ENCODE data around the gene RSPH3.

RSPH3 gene

GRCh38 chr6:159036673-159037072 is 36.7 kb upstream of the RSPH3 start:
- Histone ChIP-seq H3K9me2 (replicated peaks; ENCODE audit: control insufficient read depth, low read length) (no peaks in the 10 kb centered on the region), H3K4me1 (ENCODE audit: control insufficient read depth, low read length) (peaks cover 55% of the 10 kb centered on the region), H3K4me3 (ENCODE audit: low read length) (no peak overlapping the region), H3K27ac (ENCODE audit: low read depth, low read length) (no peak overlapping the region), H3F3A (ENCODE audit: control insufficient read depth, insufficient read depth) (peaks cover 92% of the 10 kb centered on the region), H3K36me3 (ENCODE audit: control insufficient read depth, low read length) (peaks cover 73% of the 10 kb centered on the region), H3K27me3 (ENCODE audit: control insufficient read depth, low read length) (no peaks in the 10 kb centered on the region), H4K20me1 (ENCODE audit: control insufficient read depth, insufficient read depth, low read depth, low read length) (peaks cover 39% of the 10 kb centered on the region), H3K9me3 (ENCODE audit: control insufficient read depth, insufficient read depth, low read length) (no peaks in the 10 kb centered on the region), H3K4me2 (ENCODE audit: low read length) (no peak overlapping the region), H3K79me2 (ENCODE audit: control insufficient read depth, low read length) (peaks cover 42% of the 10 kb centered on the region)
- no peak for TF ChIP-seq EZH2phosphoT487 (IDR thresholded peaks at IDR 0.05; ENCODE audit: borderline replicate concordance, low read length)
- TF ChIP-seq, protein P1, sequence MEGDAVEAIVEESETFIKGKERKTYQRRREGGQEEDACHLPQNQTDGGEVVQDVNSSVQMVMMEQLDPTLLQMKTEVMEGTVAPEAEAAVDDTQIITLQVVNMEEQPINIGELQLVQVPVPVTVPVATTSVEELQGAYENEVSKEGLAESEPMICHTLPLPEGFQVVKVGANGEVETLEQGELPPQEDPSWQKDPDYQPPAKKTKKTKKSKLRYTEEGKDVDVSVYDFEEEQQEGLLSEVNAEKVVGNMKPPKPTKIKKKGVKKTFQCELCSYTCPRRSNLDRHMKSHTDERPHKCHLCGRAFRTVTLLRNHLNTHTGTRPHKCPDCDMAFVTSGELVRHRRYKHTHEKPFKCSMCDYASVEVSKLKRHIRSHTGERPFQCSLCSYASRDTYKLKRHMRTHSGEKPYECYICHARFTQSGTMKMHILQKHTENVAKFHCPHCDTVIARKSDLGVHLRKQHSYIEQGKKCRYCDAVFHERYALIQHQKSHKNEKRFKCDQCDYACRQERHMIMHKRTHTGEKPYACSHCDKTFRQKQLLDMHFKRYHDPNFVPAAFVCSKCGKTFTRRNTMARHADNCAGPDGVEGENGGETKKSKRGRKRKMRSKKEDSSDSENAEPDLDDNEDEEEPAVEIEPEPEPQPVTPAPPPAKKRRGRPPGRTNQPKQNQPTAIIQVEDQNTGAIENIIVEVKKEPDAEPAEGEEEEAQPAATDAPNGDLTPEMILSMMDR (IDR thresholded peaks at IDR 0.05; ENCODE audit: low read depth, low read length, poor library complexity, severe bottlenecking) = no peak

GRCh38 chr6:159035891-159036290 is 35.9 kb upstream of the RSPH3 start:
- TF ChIP-seq, protein P1 (IDR thresholded peaks at IDR 0.05; ENCODE audit: low read depth, low read length, poor library complexity, severe bottlenecking) = no peak
- no peak for TF ChIP-seq EZH2phosphoT487 (IDR thresholded peaks at IDR 0.05; ENCODE audit: borderline replicate concordance, low read length)
- Histone ChIP-seq H3K4me2 (ENCODE audit: low read length) (no peak overlapping the region), H3F3A (ENCODE audit: control insufficient read depth, insufficient read depth) (peaks cover 84% of the 10 kb centered on the region)

GRCh38 chr6:159033160-159034049 is 33.4 kb upstream of the RSPH3 start:
- no peaks in the 10 kb centered on the region for H3K9me2 ChIP-seq (replicated peaks; ENCODE audit: control insufficient read depth, low read length)
- H3K4me1 ChIP-seq (ENCODE audit: control insufficient read depth, low read length) = peaks cover 30% of the 10 kb centered on the region
- H3F3A ChIP-seq (ENCODE audit: control insufficient read depth, insufficient read depth) = peaks cover 64% of the 10 kb centered on the region
- peaks cover 22% of the 10 kb centered on the region for H4K20me1 ChIP-seq (ENCODE audit: control insufficient read depth, insufficient read depth, low read depth, low read length)
- peaks cover 40% of the 10 kb centered on the region for H3K36me3 ChIP-seq (ENCODE audit: control insufficient read depth, low read length)
- H3K27ac ChIP-seq (ENCODE audit: low read depth, low read length) = peak overlapping the region; percentile 16
- H3K79me2 ChIP-seq (ENCODE audit: control insufficient read depth, low read length) = peaks cover 15% of the 10 kb centered on the region
- no peak overlapping the region for H3K4me3 ChIP-seq (ENCODE audit: low read length)
- no peaks in the 10 kb centered on the region for H3K27me3 ChIP-seq (ENCODE audit: control insufficient read depth, low read length)
- H3K4me2 ChIP-seq (ENCODE audit: low read length) = no peak overlapping the region
- TF ChIP-seq, protein P1 (IDR thresholded peaks at IDR 0.05; ENCODE audit: low read depth, low read length, poor library complexity, severe bottlenecking) = no peak
- TF ChIP-seq EZH2phosphoT487 (IDR thresholded peaks at IDR 0.05; ENCODE audit: borderline replicate concordance, low read length) = no peak
- H3K9me3 ChIP-seq (ENCODE audit: control insufficient read depth, insufficient read depth, low read length) = no peaks in the 10 kb centered on the region

More at GRCh38 chr6:159035891-159036290, 35.9 kb upstream of the RSPH3 start:
- H3K9me3 ChIP-seq (ENCODE audit: control insufficient read depth, insufficient read depth, low read length) = no peaks in the 10 kb centered on the region
- H3K79me2 ChIP-seq (ENCODE audit: control insufficient read depth, low read length) = peaks cover 34% of the 10 kb centered on the region
- H3K27me3 ChIP-seq (ENCODE audit: control insufficient read depth, low read length) = no peaks in the 10 kb centered on the region
- H3K36me3 ChIP-seq (ENCODE audit: control insufficient read depth, low read length) = peaks cover 65% of the 10 kb centered on the region
- H3K9me2 ChIP-seq (replicated peaks; ENCODE audit: control insufficient read depth, low read length) = no peaks in the 10 kb centered on the region
- H4K20me1 ChIP-seq (ENCODE audit: control insufficient read depth, insufficient read depth, low read depth, low read length) = peaks cover 32% of the 10 kb centered on the region
- no peak overlapping the region for H3K27ac ChIP-seq (ENCODE audit: low read depth, low read length)
- H3K4me3 ChIP-seq (ENCODE audit: low read length) = no peak overlapping the region
- H3K4me1 ChIP-seq (ENCODE audit: control insufficient read depth, low read length) = peaks cover 47% of the 10 kb centered on the region
